ENCODE data around the gene OSBPL10.

Gene OSBPL10

DNA sequence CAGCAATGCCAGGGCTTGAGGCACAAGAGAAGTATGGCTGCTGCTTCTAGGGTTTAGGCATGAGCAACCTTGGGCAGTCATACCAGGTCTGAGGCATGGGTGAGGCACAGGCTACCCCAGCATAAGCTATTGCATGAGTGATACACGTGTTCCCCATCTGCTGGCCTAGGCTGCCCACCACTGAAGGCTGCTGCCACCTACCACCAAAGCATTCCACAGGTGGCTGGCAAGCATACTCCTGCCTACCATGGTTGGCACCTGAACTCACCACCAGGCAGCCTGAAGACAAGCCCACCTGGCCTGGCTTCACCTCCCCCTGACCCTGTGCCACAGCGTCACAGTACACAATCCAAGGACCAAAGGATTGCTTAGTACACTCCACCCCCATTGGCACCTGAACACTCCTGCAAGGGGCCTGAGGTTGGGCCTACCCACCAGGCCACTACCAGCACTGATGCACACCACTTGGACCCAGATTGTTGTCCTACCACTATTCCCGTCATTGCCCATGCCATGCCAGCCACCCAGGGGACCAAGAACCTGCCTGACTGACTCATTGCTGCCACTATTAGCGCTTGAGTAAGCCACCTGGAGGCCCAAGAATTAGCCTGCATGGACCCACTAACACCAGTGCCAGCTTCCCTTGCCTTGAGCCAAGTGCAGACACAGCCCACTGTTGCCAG lies 332.6 kb downstream of the OSBPL10 start:
- no peak for DNase-seq

DNA sequence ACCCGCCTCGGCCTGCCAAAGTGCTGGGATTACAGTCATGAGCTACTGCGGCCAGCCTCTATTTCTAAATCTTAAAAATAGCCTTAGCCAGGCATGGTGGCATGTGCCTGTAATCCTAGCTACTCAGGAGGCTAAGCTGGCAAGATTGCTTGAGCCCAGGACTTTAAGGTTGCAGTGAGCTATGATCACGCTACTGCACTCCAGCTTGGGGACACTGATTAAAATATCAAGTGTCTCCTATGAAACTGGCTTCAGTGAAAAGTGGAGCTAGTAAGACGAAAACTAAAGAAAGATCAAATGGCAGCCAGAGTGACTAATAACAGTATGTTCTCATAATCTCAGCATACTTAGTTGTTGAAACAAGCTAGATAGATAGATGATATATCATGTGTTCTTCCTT lies 335.8 kb downstream of the OSBPL10 start:
- no peak for DNase-seq

GRCh38 chr3:31639828-31640227 lies 341.2 kb downstream of the OSBPL10 start:
- DNase-seq, result no peak

GRCh38 chr3:31636694-31637442 lies 344.2 kb downstream of the OSBPL10 start:
- no peak for DNase-seq

- no peak for DNase-seq
Measured at GRCh38 chr3:31636049-31636448, 345.0 kb downstream of the OSBPL10 start.

GRCh38 chr3:31635545-31635944 lies 345.5 kb downstream of the OSBPL10 start:
- DNase-seq, result no peak

- no peak for DNase-seq
Measured at GRCh38 chr3:31634476-31634875, 346.6 kb downstream of the OSBPL10 start.

DNA sequence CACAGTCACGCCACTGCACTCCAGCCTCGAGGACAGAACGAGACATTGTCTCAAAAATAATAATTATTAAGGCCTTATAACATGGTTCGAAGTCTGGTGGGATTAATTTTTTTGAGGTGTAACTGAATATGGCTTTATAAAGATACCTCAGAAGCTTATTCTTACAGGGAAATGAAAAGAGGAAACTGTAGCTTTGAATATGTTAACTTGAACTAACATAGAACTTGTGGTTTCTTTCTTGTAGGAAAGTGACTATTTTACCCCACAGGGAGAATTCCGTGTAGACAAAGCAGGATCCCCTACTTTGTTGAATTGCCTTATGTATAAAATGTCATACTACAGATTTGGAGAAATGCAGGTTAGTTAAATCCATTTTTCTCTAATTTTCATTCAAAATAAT lies 352.0 kb downstream of the OSBPL10 start:
- DNase-seq, result no peak

- DNase-seq, result no peak
Measured at GRCh38 chr3:31625358-31625757, 355.7 kb downstream of the OSBPL10 start.

DNA sequence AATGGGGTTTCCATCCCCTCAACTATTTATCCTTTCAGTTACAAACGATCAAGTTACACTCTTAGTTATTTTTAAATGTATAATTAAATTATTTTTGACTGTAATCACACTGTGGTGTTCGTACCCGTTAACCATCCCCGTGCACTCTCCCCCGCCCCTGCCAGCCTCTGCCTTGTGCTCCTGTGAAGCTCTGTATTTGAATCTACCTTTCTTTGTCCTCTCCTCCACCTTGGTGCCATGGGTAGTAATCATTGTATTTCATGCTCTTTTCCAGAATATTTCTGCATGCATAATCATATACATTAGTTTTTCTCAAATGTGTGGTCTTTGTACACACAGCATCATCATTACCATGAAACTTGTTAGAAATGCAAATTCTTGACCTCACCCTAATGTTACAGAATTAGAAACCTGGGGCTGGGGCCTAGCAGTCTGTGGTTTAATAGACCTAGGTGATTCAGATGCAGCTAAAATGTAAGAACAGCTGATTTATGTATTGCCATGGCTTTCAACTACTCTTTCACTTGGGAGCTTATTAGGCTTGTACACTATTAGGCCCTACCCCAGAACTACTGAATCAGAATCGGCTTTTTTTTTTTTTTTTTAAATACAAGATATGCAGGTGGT lies 356.9 kb downstream of the OSBPL10 start:
- no peak for DNase-seq

DNA sequence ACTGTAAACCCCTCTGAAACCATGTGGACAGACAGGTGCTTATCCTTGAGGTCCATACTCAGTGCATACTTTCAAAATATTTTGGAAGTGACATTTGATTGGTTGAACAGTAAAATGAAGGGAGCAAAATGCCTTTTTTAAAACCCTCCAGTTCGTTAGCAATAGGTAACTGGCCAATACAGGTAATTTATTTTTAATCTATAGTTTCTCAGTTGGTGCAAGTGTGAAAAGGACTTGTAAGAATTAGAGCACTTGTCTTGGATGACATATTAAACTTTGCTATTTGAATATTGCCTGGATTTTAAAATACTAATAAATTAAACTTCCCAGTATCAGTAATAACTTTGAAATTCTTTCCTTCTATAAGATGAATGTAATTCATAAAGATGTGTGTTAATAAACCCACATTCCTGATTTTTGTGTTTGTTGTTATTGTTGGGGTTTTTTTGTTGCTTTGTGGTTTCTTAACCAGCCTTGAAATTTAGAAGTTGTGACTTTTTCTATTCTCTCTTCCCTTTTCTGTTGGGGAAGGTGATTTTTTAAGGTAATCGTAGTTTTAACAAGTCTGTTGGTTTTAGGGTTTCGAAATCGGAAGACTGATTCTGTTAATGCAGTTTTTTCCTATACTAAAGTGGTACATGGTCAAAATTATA lies 358.3 kb downstream of the OSBPL10 start:
- no peak for DNase-seq

- no peak for DNase-seq
Measured at GRCh38 chr3:31621314-31621713, 359.7 kb downstream of the OSBPL10 start.

DNA sequence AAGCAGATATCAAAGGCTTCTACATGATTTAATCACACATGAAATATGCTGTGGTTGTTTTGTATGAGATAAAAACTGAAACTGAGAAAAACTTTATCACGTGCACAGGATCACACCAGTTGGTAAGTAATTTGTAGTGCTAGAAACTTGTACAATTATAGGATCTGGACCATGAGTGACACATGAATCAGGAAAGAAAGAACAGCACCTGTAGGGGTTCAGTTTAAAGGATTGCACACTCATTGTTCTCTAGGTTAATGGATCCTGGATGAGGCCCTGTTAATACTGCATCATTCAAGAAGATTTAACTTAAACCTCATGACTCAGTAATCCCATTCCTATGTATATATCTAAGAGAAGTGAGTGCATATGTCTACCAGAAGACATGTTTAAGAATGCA lies 360.4 kb downstream of the OSBPL10 start:
- DNase-seq, result no peak

- no peak for DNase-seq
Measured at GRCh38 chr3:31616711-31617110, 364.4 kb downstream of the OSBPL10 start.

DNA sequence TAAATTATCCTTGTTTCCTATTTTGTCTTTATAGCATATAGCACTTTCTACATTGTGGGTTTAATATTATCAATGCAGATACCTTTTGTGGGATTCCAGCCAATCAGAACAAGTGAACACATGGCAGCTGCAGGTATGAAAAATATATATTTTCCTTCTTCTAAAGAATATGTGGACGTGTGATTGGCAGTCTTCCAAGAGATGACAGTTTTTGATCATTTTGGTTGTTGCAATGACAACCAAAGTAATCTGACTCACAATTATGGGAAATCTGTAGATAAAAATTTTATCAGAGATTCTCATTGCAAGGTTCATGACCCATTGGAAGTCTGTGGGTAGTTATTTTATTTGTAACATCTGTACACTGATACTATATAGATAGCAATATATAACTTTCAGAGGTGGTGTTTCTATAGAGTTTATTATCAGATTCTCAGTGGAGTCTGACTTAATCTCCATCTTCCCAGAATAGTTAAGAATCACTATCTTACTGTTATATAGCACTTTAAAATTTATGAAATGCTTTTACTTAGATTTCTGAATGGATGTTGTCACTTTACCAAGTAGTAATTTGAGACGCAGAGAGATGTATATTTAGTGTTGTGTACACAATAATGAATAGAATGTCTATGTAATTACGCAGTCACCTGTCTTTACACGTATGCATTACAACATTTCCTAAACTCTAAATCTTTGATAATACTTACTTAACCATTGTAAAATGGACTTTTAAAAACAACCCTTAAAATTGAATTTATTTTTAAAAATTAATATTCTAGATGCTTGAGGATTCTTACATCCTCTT lies 365.8 kb downstream of the OSBPL10 start:
- DNase-seq, result no peak

- no peak for DNase-seq
Measured at GRCh38 chr3:31614162-31614921, 366.7 kb downstream of the OSBPL10 start.

- no peak for DNase-seq
Measured at GRCh38 chr3:31613654-31614053, 367.4 kb downstream of the OSBPL10 start.

- DNase-seq, result no peak
Measured at GRCh38 chr3:31613177-31613576, 367.9 kb downstream of the OSBPL10 start.
